Measurements from ENCODE around the gene NPM1. TPM values are rescaled to one million over a fixed set of nuclear protein-coding genes. Genes with fewer than 3 reads are reported as not detected.
A peak's percentile ranks its signal among the peaks of the same experiment; 100 is the strongest.
"Not testable (repeated sequence)": the region's sequence is repeated elsewhere in the genome, so short reads cannot be mapped to it uniquely, and the experiment has no call there.

Gene NPM1
- total and polyA plus RNA-seq, 7 experiments from 2014 or later = 753 to 1,238 (median 1,141) TPM

GRCh38 chr5:171407234-171407633 is 19.6 kb downstream of the NPM1 start:
- ChIA-PET POLR2A (interaction anchor here (0.7 kb wide), 1 partner anchor 9 kb away, joined by 3 read pairs; no protein-coding TSS in a partner anchor), CTCF (no interaction called here)
- Mint-ChIP-seq H3K27me3 (no peaks in the 10 kb centered on the region), H3K4me3 (peak overlapping the region in 1 of 10 donors; percentile 1), H3K36me3 (peaks cover 16 to 65% (median 43%) of the 10 kb centered on the region in 5 donors), H3K9me3 (peaks cover 0 to 2% (median 0%) of the 10 kb centered on the region in 11 donors), H3K27ac (peak overlapping the region in 3 of 9 donors; percentile 6 to 60 (median 44)), H3K4me1 (peaks cover 15 to 42% (median 39%) of the 10 kb centered on the region in 7 donors)
- Histone ChIP-seq H3K9me3 (ENCODE audit: control insufficient read depth in 2 of 3, low read length in 3 of 3) (no peaks in the 10 kb centered on the region), H3K27ac (ENCODE audit: low read depth, low read length) (no peak overlapping the region), H3K4me3 (ENCODE audit: low read length) (no peak overlapping the region), H3K27me3 (ENCODE audit: control insufficient read depth in 2 of 2, insufficient read depth in 2 of 2, low read length in 2 of 2) (no peaks in the 10 kb centered on the region), H3K4me1 (ENCODE audit: control insufficient read depth in 2 of 2, insufficient read depth in 2 of 2, low read length in 2 of 2) (no peaks in the 10 kb centered on the region), H3K36me3 (ENCODE audit: control insufficient read depth in 2 of 3, insufficient read depth in 3 of 3, low read length in 3 of 3) (peaks cover 22 to 66% (median 36%) of the 10 kb centered on the region in 3 experiments)
- intact Hi-C loops (cut with micrococcal nuclease) = loop anchor here in 1 of 2 donors (2.0 kb wide), 1 partner anchor 14 kb away; no protein-coding TSS in a partner anchor
- DNase-seq (no peak), ATAC-seq (no peak)

DNA sequence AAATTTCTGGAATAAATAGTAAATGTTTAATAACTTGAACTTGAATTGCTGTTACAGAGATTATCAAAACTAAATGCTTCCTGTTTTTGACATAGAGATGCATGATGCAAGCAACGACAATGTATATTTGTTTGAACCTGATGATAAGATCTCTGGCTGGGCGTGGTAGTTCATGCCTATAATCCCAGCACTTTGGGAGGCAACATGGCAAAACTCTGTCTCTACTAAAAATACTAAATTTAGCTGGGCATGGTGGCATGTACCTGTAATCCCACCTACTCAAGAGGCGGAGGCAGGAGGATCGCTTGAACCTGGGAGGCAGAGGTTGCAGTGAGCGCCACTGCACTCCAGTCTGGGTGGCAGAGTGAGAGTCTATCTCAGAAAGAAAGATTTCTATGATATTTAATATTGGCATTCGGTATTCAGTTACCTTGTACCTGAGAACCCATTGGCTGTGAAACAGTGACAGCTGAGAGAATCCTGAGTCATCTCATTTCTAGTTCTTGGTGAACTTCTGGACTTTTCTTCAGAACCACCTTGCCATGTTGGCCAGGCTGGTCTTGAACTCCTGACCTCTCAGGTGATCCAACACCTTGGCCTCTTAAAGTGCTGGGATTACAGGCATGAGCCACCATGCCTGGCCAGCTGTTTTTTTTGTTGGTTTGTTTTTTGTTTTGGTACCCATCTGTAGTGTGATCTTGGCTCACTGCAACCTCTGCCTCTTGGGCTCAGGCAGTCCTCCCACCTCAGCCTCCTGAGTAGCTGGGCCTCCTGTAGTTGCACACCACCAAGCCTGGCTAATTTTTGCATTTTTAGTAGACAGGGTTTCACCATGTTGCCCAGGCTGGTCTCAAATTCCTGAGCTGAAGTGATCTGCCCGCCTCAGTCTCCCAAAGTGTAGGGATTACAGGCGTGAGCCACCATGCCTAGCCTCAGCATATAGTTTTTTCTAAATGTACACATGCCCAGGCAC is 21.8 kb downstream of the NPM1 start:
- H3K27ac Mint-ChIP-seq = peak overlapping the region in 6 of 9 donors; percentile 57 to 72 (median 65)
- Histone ChIP-seq H3K9me3 (ENCODE audit: control insufficient read depth in 2 of 3, low read length in 3 of 3) (no peaks in the 10 kb centered on the region), H3K4me1 (ENCODE audit: control insufficient read depth in 2 of 2, insufficient read depth in 2 of 2, low read length in 2 of 2) (no peaks in the 10 kb centered on the region), H3K4me3 (ENCODE audit: low read length) (no peak overlapping the region), H3K27ac (ENCODE audit: low read depth, low read length) (no peak overlapping the region), H3K27me3 (ENCODE audit: control insufficient read depth in 2 of 2, insufficient read depth in 2 of 2, low read length in 2 of 2) (no peaks in the 10 kb centered on the region), H3K36me3 (ENCODE audit: control insufficient read depth in 2 of 3, insufficient read depth in 3 of 3, low read length in 3 of 3) (peaks cover 22 to 79% (median 36%) of the 10 kb centered on the region in 3 experiments)
- POLR2A ChIA-PET = interaction anchor here (1.0 kb wide), 1 partner anchor 20 kb away, joined by 3 read pairs; no protein-coding TSS in a partner anchor
- peaks cover 16 to 72% (median 44%) of the 10 kb centered on the region in 5 donors for H3K36me3 Mint-ChIP-seq
- intact Hi-C loops (cut with micrococcal nuclease) = loop anchor here (2.0 to 10.0 kb wide), 3 partner anchors 19 to 875 kb away; partner anchors contain the start of gene UBTD2 (in 1 of the 2)
- H3K9me3 Mint-ChIP-seq = no peaks in the 10 kb centered on the region
- CTCF ChIA-PET = interaction anchor here (1.1 kb wide), 1 partner anchor 9 kb away, joined by 3 read pairs; no protein-coding TSS in a partner anchor
- DNase-seq = no peak
- peak overlapping the region in 1 of 10 donors; percentile 37 for H3K4me3 Mint-ChIP-seq
- H3K27me3 Mint-ChIP-seq = no peaks in the 10 kb centered on the region
- no peak for ATAC-seq
- peaks cover 14 to 46% (median 39%) of the 10 kb centered on the region in 7 donors for H3K4me1 Mint-ChIP-seq

GRCh38 chr5:171410181-171410580 is 22.5 kb downstream of the NPM1 start:
- Histone ChIP-seq H3K27ac (ENCODE audit: low read depth, low read length) (no peak overlapping the region), H3K4me1 (ENCODE audit: control insufficient read depth in 2 of 2, insufficient read depth in 2 of 2, low read length in 2 of 2) (no peaks in the 10 kb centered on the region), H3K36me3 (ENCODE audit: control insufficient read depth in 2 of 3, insufficient read depth in 3 of 3, low read length in 3 of 3) (peaks cover 18 to 73% (median 32%) of the 10 kb centered on the region in 3 experiments), H3K9me3 (ENCODE audit: control insufficient read depth in 2 of 3, low read length in 3 of 3) (no peaks in the 10 kb centered on the region), H3K4me3 (ENCODE audit: low read length) (no peak overlapping the region), H3K27me3 (ENCODE audit: control insufficient read depth in 2 of 2, insufficient read depth in 2 of 2, low read length in 2 of 2) (no peaks in the 10 kb centered on the region)
- ChIA-PET CTCF (no interaction called here), POLR2A (no interaction called here)
- Mint-ChIP-seq H3K36me3 (peaks cover 16 to 67% (median 44%) of the 10 kb centered on the region in 5 donors), H3K27me3 (no peaks in the 10 kb centered on the region), H3K9me3 (no peaks in the 10 kb centered on the region), H3K27ac (peak overlapping the region in 1 of 9 donors; percentile 69), H3K4me1 (peaks cover 14 to 45% (median 38%) of the 10 kb centered on the region in 7 donors), H3K4me3 (no peak overlapping the region)
- ATAC-seq = no peak
- intact Hi-C loops (cut with micrococcal nuclease) = loop anchor here in 1 of 2 donors (10.0 kb wide), 2 partner anchors 655 to 875 kb away; partner anchors contain the start of gene UBTD2
- DNase-seq = no peak

DNA sequence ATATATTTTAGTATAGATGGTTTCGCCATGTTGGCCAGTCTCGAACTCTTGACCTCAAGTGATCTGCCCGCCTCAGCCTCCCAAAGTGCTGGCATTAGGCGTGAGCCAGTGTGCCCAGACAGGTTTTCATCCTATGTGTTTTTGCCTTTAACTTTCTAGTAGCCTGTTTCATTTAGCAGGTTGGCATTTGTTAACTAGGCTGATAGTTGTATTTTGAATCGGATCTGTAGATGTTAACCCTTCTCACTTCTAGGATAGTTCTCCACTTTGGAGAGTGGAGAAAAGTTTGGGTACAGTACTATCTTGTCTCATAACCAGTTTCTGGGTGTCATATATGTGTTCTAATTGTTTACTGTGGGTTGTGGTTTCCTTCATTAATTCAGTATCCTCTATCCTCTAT is 24.5 kb downstream of the NPM1 start:
- no peaks in the 10 kb centered on the region for H3K27me3 ChIP-seq (ENCODE audit: control insufficient read depth in 2 of 2, insufficient read depth in 2 of 2, low read length in 2 of 2)
- intact Hi-C loops (cut with micrococcal nuclease) = loop anchor here in 1 of 2 donors (10.0 kb wide), 2 partner anchors 653 to 873 kb away; partner anchors contain the start of gene UBTD2
- H3K4me3 ChIP-seq (ENCODE audit: low read length) = no peak overlapping the region
- H3K36me3 ChIP-seq (ENCODE audit: control insufficient read depth in 2 of 3, insufficient read depth in 3 of 3, low read length in 3 of 3) = peaks cover 9 to 55% (median 17%) of the 10 kb centered on the region in 3 experiments
- CTCF ChIA-PET = no interaction called here
- DNase-seq = no peak
- peak overlapping the region in 2 of 9 donors; percentile 20 to 42 for H3K27ac Mint-ChIP-seq
- no peak overlapping the region for H3K27ac ChIP-seq (ENCODE audit: low read depth, low read length)
- peaks cover 9 to 29% (median 20%) of the 10 kb centered on the region in 7 donors for H3K4me1 Mint-ChIP-seq
- no peaks in the 10 kb centered on the region for H3K4me1 ChIP-seq (ENCODE audit: control insufficient read depth in 2 of 2, insufficient read depth in 2 of 2, low read length in 2 of 2)
- POLR2A ChIA-PET = no interaction called here
- no peak overlapping the region for H3K4me3 Mint-ChIP-seq
- H3K9me3 Mint-ChIP-seq = no peaks in the 10 kb centered on the region
- H3K9me3 ChIP-seq (ENCODE audit: control insufficient read depth in 2 of 3, low read length in 3 of 3) = no peaks in the 10 kb centered on the region
- peaks cover 8 to 49% (median 33%) of the 10 kb centered on the region in 5 donors for H3K36me3 Mint-ChIP-seq
- no peak for ATAC-seq
- no peaks in the 10 kb centered on the region for H3K27me3 Mint-ChIP-seq

GRCh38 chr5:171413153-171413910 is 25.7 kb downstream of the NPM1 start:
- Histone ChIP-seq H3K9me3 (ENCODE audit: control insufficient read depth in 2 of 3, low read length in 3 of 3) (no peaks in the 10 kb centered on the region), H3K4me3 (ENCODE audit: low read length) (no peak overlapping the region), H3K36me3 (ENCODE audit: control insufficient read depth in 2 of 3, insufficient read depth in 3 of 3, low read length in 3 of 3) (peaks cover 4 to 44% (median 6%) of the 10 kb centered on the region in 3 experiments), H3K4me1 (ENCODE audit: control insufficient read depth in 2 of 2, insufficient read depth in 2 of 2, low read length in 2 of 2) (peaks cover under 1% of the 10 kb centered on the region in 2 donors), H3K27ac (ENCODE audit: low read depth, low read length) (no peak overlapping the region), H3K27me3 (ENCODE audit: control insufficient read depth in 2 of 2, insufficient read depth in 2 of 2, low read length in 2 of 2) (no peaks in the 10 kb centered on the region)
- H3K4me1 Mint-ChIP-seq = peaks cover 7 to 19% (median 10%) of the 10 kb centered on the region in 7 donors
- peak overlapping the region in 2 of 9 donors; percentile 15 to 44 for H3K27ac Mint-ChIP-seq
- H3K36me3 Mint-ChIP-seq = peaks cover 0 to 39% (median 24%) of the 10 kb centered on the region in 5 donors
- DNase-seq = no peak
- H3K27me3 Mint-ChIP-seq = peaks cover 0 to 2% (median 0%) of the 10 kb centered on the region in 5 donors
- no peak overlapping the region for H3K4me3 Mint-ChIP-seq
- ChIA-PET POLR2A (interaction anchor here (0.8 kb wide), 1 partner anchor 24 kb away, joined by 3 read pairs; no protein-coding TSS in a partner anchor), CTCF (interaction anchor here (0.5 kb wide), 1 partner anchor 504 kb away, joined by 4 read pairs; no protein-coding TSS in a partner anchor)
- ATAC-seq = peak; percentile 24
- no peaks in the 10 kb centered on the region for H3K9me3 Mint-ChIP-seq
- intact Hi-C loops (cut with micrococcal nuclease) = loop anchor here in 1 of 2 donors (10.0 kb wide), 2 partner anchors 651 to 871 kb away; partner anchors contain the start of gene UBTD2

DNA sequence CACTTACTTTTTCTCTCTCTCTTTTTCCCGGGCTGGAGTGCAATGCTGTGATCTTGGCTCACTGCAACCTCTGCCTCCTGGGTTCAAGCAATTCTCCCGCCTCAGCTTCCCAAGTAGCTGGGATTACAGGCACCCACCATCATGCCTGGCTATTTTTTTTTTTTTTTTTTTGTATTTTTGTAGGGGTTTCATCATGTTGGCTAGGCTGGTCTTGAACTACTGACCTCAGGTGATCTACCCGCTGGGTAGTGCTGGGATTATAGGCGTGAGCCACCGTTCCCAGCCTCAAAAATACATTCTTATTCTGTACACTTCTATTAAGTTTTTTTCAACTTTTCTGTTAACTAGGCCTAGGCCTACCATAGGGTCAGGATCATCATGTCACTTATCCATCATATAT is 26.3 kb downstream of the NPM1 start:
- H3K4me3 Mint-ChIP-seq; H3K9me3 Mint-ChIP-seq; H3K4me3 ChIP-seq (ENCODE audit: low read length); H3K27me3 Mint-ChIP-seq; POLR2A ChIA-PET; ATAC-seq; H3K27me3 ChIP-seq (ENCODE audit: control insufficient read depth in 2 of 2, insufficient read depth in 2 of 2, low read length in 2 of 2); H3K4me1 ChIP-seq (ENCODE audit: control insufficient read depth in 2 of 2, insufficient read depth in 2 of 2, low read length in 2 of 2); H3K27ac ChIP-seq (ENCODE audit: low read depth, low read length); DNase-seq; CTCF ChIA-PET; H3K9me3 ChIP-seq (ENCODE audit: control insufficient read depth in 2 of 3, low read length in 3 of 3): not testable (repeated sequence)
- Mint-ChIP-seq H3K27ac (peak overlapping the region in 1 of 9 donors; percentile 56), H3K36me3 (peaks cover 0 to 35% (median 21%) of the 10 kb centered on the region in 5 donors), H3K4me1 (peaks cover 7 to 18% (median 10%) of the 10 kb centered on the region in 7 donors)
- H3K36me3 ChIP-seq (ENCODE audit: control insufficient read depth in 2 of 3, insufficient read depth in 3 of 3, low read length in 3 of 3) = peaks cover 0 to 37% (median 4%) of the 10 kb centered on the region in 3 experiments
- intact Hi-C loops (cut with micrococcal nuclease) = loop anchor here in 1 of 2 donors (10.0 kb wide), 2 partner anchors 651 to 871 kb away; partner anchors contain the start of gene UBTD2

Measured in naive thymus-derived CD4-positive, alpha-beta T cell (primary cell).